Measurements from ENCODE around the gene FER1L5. TPM values are rescaled to one million over a fixed set of nuclear protein-coding genes. Genes with fewer than 3 reads are reported as not detected.

The FER1L5 gene
- total RNA-seq, 2 donors from 2014 or later = 0.59 to 2.3 TPM

DNA sequence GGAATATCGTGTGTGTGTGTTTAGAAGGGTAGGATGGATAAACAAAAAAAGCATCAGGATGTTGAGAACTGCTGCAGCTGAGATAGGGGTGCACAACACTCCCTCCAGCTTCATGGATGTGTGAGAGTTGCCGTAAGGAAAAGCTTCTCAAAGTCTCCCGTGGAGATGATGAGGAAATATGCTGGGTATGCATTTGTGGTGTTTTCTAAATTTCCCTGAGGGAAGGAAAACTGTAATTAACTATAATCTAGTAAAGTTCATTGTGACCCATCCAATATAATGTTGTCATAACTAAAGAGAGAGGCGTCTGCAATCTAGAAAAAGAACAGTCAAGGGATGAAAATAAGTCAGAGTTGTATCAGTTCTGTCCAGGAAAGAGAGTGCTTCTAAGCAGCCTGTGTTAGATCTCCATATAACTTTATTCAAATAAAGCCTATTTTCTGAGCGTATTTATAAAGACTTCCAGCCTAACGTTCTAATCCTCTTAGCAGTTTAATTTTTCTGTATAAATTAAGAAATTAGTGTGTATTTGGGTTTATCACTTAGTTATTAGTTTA is 104.6 kb downstream of the FER1L5 start:
- TF ChIP-seq POLR2AphosphoS5 (IDR thresholded peaks at IDR 0.05) = no peak
- no peak for TF ChIP-seq CTCF (IDR thresholded peaks at IDR 0.05)
- no peak for TF ChIP-seq POLR2A (IDR thresholded peaks at IDR 0.05)
- no peak overlapping the region for H3K27ac ChIP-seq
- H3K4me1 ChIP-seq (replicated peaks) = no peaks in the 10 kb centered on the region
- no peak overlapping the region for H3K4me3 ChIP-seq
- intact Hi-C loops (cut with DNase I) = no loop called here
- H3K27me3 ChIP-seq (replicated peaks; ENCODE audit: insufficient read depth) = no peaks in the 10 kb centered on the region
- 44% methylated on average over 6 of the region's 6 CpGs for WGBS
- no peaks in the 10 kb centered on the region for H3K36me3 ChIP-seq
- DNase-seq (ENCODE audit: low spot score) = no peak
- H3K9me3 ChIP-seq = no peaks in the 10 kb centered on the region

DNA sequence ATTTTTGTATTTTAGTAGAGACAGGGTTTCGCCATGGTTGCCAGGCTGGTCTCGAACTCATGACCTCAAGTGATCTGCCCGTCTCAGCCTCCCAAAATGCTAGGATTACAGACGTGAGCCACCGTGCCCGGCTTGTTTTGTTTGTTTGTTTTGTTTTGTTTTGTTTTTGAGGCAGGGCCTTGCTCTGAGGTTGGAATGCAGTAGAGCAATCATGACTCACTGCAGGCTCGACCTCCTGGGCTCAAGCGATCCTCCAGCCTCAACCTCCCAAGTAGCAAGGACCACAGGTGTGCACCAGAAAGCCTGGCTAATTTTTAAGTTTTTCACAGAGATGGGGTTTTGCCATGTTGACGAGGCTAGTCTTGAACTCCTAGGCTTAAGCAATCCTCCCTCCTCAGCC is 109.2 kb downstream of the FER1L5 start:
- WGBS = 88% methylated on average over 9 of the region's 9 CpGs

DNA sequence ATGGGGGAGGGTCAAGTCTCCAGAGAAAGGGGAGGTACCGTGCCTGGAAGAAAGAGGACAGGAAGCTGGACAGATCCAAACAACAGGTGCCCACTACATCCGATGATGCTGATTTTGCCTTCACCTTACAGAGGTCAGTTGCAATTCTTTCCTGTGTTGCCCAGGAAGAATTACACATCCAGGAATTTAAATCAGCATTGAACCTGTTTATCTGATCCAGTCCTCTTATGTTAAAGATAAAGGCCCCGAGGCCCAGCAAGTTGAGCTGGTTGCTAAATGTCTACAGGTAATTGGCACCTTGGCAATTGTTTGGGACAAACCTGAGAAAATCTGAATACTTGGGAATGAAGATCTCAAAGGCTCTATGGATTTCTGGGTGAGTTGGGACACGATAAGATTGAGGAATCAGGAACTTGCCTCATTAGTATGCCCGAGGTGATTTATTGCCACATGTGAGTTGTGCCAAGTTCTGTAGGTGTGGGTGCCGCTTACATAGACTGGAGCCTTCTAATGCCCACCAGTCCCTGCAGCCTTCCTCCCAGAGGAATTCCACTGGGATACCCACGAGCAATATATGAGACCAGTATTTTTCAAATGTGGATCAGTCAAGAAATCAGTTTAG is 111.2 kb downstream of the FER1L5 start:
- H3K4me3 ChIP-seq = no peak overlapping the region
- H3K36me3 ChIP-seq = no peaks in the 10 kb centered on the region
- no peak overlapping the region for H3K27ac ChIP-seq
- no peaks in the 10 kb centered on the region for H3K9me3 ChIP-seq
- DNase-seq (ENCODE audit: low spot score) = no peak
- no peaks in the 10 kb centered on the region for H3K27me3 ChIP-seq (replicated peaks; ENCODE audit: insufficient read depth)
- intact Hi-C loops (cut with DNase I) = no loop called here
- WGBS = 44% methylated on average over 7 of the region's 7 CpGs
- no peaks in the 10 kb centered on the region for H3K4me1 ChIP-seq (replicated peaks)
- TF ChIP-seq CTCF (IDR thresholded peaks at IDR 0.05) (no peak), POLR2AphosphoS5 (IDR thresholded peaks at IDR 0.05) (no peak), POLR2A (IDR thresholded peaks at IDR 0.05) (no peak)

More for the DNA sequence above, 109.2 kb downstream of the FER1L5 start:
- H3K4me1 ChIP-seq (replicated peaks) = no peaks in the 10 kb centered on the region
- intact Hi-C loops (cut with DNase I) = no loop called here
- DNase-seq (ENCODE audit: low spot score) = no peak
- H3K27me3 ChIP-seq (replicated peaks; ENCODE audit: insufficient read depth) = no peaks in the 10 kb centered on the region
- no peak overlapping the region for H3K27ac ChIP-seq
- no peak overlapping the region for H3K4me3 ChIP-seq
- H3K36me3 ChIP-seq = no peaks in the 10 kb centered on the region
- H3K9me3 ChIP-seq = no peaks in the 10 kb centered on the region
- TF ChIP-seq CTCF (IDR thresholded peaks at IDR 0.05) = no peak

DNA sequence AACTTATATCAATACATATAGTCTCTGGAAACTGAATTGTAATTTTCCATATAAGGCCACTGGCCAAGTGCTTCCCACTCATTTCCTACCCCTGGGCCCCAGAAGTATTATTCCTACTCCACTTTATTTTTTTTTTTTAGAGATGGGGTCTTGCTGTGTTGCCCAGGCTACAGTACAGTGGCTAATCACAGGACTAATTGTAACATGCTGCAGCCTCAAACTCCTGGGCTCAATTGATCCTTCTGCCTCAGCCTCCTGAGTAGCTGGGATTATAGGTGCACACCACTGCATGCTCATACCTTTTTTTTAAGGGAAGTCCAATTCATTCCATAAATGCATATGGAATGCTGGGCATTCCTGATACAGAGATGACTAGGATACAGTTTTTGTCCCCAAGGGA is 111.8 kb downstream of the FER1L5 start:
- H3K4me1 ChIP-seq (replicated peaks) = no peaks in the 10 kb centered on the region
- no peak overlapping the region for H3K27ac ChIP-seq
- H3K4me3 ChIP-seq = no peak overlapping the region
- DNase-seq (ENCODE audit: low spot score) = no peak
- intact Hi-C loops (cut with DNase I) = no loop called here
- TF ChIP-seq POLR2AphosphoS5 (IDR thresholded peaks at IDR 0.05) (no peak), POLR2A (IDR thresholded peaks at IDR 0.05) (no peak), CTCF (IDR thresholded peaks at IDR 0.05) (no peak)
- no peaks in the 10 kb centered on the region for H3K9me3 ChIP-seq
- no peaks in the 10 kb centered on the region for H3K36me3 ChIP-seq
- H3K27me3 ChIP-seq (replicated peaks; ENCODE audit: insufficient read depth) = no peaks in the 10 kb centered on the region

Other genes with a start within 250 kb of the FER1L5 start
- 10 to 100 TPM in 1 of 2 donors, 1 to 10 TPM in 1; 8.9 to 28.9 TPM for gene NEURL3, start 137.4 kb upstream of the FER1L5 start, total RNA-seq
- 10 to 100 TPM; 23.0 to 54.6 TPM for gene ARID5A, start 106.0 kb upstream of the FER1L5 start, total RNA-seq
- gene KANSL3, start 4.5 kb upstream of the FER1L5 start, total RNA-seq = 10 to 100 TPM; 41.3 to 70.0 TPM
- 10 to 100 TPM; 26.1 to 26.8 TPM for gene LMAN2L, start 97.3 kb downstream of the FER1L5 start, total RNA-seq
- 10 to 100 TPM in 1 of 2 donors, 1 to 10 TPM in 1; 9.2 to 13.9 TPM for gene CNNM4, start 118.1 kb downstream of the FER1L5 start, total RNA-seq
- gene CNNM3, start 173.5 kb downstream of the FER1L5 start, total RNA-seq = 10 to 100 TPM; 29.7 to 29.8 TPM
- 10 to 100 TPM; 11.4 to 15.2 TPM for gene ANKRD23, start 201.3 kb downstream of the FER1L5 start, total RNA-seq
- gene ANKRD39, start 215.3 kb downstream of the FER1L5 start, total RNA-seq = 10 to 100 TPM; 21.2 to 38.7 TPM
- gene SEMA4C, start 227.3 kb downstream of the FER1L5 start, total RNA-seq = 10 to 100 TPM; 35.8 to 45.9 TPM